ENCODE measurements around the gene NCOR1. TPM values are rescaled to one million over a fixed set of nuclear protein-coding genes. Genes with fewer than 3 reads are reported as not detected.
A peak's percentile ranks its signal among the peaks of the same experiment; 100 is the strongest.

Gene NCOR1
- total and polyA plus RNA-seq, 9 of the 15 experiments (the other 6 are each of a cell fraction or from before 2014, with no cell fraction given) = 20.2 to 66.5 (median 50.9) TPM

DNA sequence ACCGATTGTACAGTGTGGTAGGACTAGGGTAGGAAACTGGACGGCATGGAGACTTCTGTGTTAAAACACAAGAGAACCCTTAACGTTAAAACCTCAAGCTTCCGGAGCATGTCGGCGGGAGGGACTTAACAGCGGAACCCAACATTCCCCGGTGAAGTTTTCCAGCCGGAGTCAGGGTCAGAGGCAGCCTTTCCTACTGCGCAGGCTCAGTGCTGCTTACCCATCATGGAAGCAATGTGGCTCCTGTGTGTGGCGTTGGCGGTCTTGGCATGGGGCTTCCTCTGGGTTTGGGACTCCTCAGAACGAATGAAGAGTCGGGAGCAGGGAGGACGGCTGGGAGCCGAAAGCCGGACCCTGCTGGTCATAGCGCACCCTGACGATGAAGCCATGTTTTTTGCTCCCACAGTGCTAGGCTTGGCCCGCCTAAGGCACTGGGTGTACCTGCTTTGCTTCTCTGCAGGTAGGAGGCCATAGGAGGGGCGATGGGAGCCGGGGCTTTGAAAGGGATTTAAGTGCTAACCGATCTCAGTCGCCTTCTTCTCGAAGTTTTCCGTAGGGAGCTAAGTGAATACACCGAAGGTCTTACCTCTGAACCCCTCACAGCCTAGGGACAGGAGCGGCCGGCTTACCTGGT lies 1.8 kb upstream of the NCOR1 start, which contains the start of gene PIGL (continued):
- TF ChIP-seq, protein P1, sequence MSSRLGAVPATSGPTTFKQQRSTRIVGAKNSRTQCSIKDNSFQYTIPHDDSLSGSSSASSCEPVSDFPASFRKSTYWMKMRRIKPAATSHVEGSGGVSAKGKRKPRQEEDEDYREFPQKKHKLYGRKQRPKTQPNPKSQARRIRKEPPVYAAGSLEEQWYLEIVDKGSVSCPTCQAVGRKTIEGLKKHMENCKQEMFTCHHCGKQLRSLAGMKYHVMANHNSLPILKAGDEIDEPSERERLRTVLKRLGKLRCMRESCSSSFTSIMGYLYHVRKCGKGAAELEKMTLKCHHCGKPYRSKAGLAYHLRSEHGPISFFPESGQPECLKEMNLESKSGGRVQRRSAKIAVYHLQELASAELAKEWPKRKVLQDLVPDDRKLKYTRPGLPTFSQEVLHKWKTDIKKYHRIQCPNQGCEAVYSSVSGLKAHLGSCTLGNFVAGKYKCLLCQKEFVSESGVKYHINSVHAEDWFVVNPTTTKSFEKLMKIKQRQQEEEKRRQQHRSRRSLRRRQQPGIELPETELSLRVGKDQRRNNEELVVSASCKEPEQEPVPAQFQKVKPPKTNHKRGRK (tag; IDR thresholded peaks at IDR 0.05) = no peak
- TF ChIP-seq NR1H2 (CRISPR knock-in tag; IDR thresholded peaks at IDR 0.05) (no peak), SAP30 (IDR thresholded peaks at IDR 0.05; ENCODE audit: borderline replicate concordance, insufficient read depth, low read depth, low read length, poor library complexity, severe bottlenecking) (no peak), CHCHD3 (CRISPR knock-in tag; IDR thresholded peaks at IDR 0.05) (no peak), ZNF77 (CRISPR knock-in tag; IDR thresholded peaks at IDR 0.05) (no peak), SMARCB1 (IDR thresholded peaks at IDR 0.05; ENCODE audit: insufficient read length, low read depth) (no peak), ETV5 (CRISPR knock-in tag; IDR thresholded peaks at IDR 0.05; ENCODE audit: low read depth) (peak; percentile 93), NFYB (IDR thresholded peaks at IDR 0.05; ENCODE audit: extremely low read depth, insufficient read length) (no peak), HNRNPK (IDR thresholded peaks at IDR 0.05; ENCODE audit: low read depth, low read length, poor library complexity, severe bottlenecking) (no peak), ZNF785 (CRISPR knock-in tag; IDR thresholded peaks at IDR 0.05) (no peak), ZNF431 (CRISPR knock-in tag; IDR thresholded peaks at IDR 0.05) (no peak), BDP1 (IDR thresholded peaks at IDR 0.05; ENCODE audit: insufficient read depth, insufficient read length) (no peak), HSF4 (CRISPR knock-in tag; IDR thresholded peaks at IDR 0.05; ENCODE audit: borderline replicate concordance) (peak; percentile 53; the same call in 1 of the 2 replicates), MTA1 (IDR thresholded peaks at IDR 0.05; ENCODE audit: borderline replicate concordance) (no peak), ZNF274 (IDR thresholded peaks at IDR 0.05; ENCODE audit: borderline replicate concordance, low read depth, low read length) (no peak), POLR3G (IDR thresholded peaks at IDR 0.05; ENCODE audit: extremely low read depth, insufficient read length, insufficient replicate concordance) (no peak), U2AF1 (optimal IDR thresholded peaks at IDR 0.05; ENCODE audit: low read depth, low read length) (no peak), POLR2AphosphoS2 (IDR thresholded peaks at IDR 0.05; ENCODE audit: low read length) (0 out of 2 replicates have a peak, but pooled peaks have one; percentile 56), MAZ (CRISPR knock-in tag; conservative IDR thresholded peaks at IDR 0.05 in 1 of 2, IDR thresholded peaks at IDR 0.05 in 1 of 2) (peak; percentile 54 to 61; a peak in 3 of 4 replicates), HLTF (IDR thresholded peaks at IDR 0.05) (no peak), SREBF2 (CRISPR knock-in tag; IDR thresholded peaks at IDR 0.05) (no peak)
- TF ChIP-seq, protein P2, sequence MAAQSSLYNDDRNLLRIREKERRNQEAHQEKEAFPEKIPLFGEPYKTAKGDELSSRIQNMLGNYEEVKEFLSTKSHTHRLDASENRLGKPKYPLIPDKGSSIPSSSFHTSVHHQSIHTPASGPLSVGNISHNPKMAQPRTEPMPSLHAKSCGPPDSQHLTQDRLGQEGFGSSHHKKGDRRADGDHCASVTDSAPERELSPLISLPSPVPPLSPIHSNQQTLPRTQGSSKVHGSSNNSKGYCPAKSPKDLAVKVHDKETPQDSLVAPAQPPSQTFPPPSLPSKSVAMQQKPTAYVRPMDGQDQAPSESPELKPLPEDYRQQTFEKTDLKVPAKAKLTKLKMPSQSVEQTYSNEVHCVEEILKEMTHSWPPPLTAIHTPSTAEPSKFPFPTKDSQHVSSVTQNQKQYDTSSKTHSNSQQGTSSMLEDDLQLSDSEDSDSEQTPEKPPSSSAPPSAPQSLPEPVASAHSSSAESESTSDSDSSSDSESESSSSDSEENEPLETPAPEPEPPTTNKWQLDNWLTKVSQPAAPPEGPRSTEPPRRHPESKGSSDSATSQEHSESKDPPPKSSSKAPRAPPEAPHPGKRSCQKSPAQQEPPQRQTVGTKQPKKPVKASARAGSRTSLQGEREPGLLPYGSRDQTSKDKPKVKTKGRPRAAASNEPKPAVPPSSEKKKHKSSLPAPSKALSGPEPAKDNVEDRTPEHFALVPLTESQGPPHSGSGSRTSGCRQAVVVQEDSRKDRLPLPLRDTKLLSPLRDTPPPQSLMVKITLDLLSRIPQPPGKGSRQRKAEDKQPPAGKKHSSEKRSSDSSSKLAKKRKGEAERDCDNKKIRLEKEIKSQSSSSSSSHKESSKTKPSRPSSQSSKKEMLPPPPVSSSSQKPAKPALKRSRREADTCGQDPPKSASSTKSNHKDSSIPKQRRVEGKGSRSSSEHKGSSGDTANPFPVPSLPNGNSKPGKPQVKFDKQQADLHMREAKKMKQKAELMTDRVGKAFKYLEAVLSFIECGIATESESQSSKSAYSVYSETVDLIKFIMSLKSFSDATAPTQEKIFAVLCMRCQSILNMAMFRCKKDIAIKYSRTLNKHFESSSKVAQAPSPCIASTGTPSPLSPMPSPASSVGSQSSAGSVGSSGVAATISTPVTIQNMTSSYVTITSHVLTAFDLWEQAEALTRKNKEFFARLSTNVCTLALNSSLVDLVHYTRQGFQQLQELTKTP (IDR thresholded peaks at IDR 0.05; ENCODE audit: low read depth in 1 of 2, partially characterized antibody in 2 of 2) = no peak
- TF ChIP-seq, protein P3, sequence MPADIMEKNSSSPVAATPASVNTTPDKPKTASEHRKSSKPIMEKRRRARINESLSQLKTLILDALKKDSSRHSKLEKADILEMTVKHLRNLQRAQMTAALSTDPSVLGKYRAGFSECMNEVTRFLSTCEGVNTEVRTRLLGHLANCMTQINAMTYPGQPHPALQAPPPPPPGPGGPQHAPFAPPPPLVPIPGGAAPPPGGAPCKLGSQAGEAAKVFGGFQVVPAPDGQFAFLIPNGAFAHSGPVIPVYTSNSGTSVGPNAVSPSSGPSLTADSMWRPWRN (IDR thresholded peaks at IDR 0.05; ENCODE audit: low read depth) = no peak
